Activated naive CD4-positive, alpha-beta T cell treated with anti-CD3 and anti-CD28 coated beads, Interleukin-2, amount 50 U/mL, for 72 hours (primary cell): Measurements from ENCODE around the gene DNAJC18. TPM values are rescaled to one million over a fixed set of nuclear protein-coding genes. Genes with fewer than 3 reads are reported as not detected.

ENCODE experiments used
- ATAC-seq, 2 donors: fragments of 150-1000 bp; cut with Tn5 transposase; 2 replicates each; pipeline ENCODE4 v1.10.0; 2021; ENCODE audit warnings: mild to moderate bottlenecking in 2 of 2, moderate library complexity in 2 of 2
- DNase-seq, 2 donors: peaks; one replicate each; pipeline ENCODE4 v3.0.0; 2021 to 2022; ENCODE audit warnings: low spot score in 2 of 2
- H3K27ac Mint-ChIP-seq, 2 donors: one replicate each; pipeline ENCODE4 v1.8.0; 2022; ENCODE audit warnings: mild to moderate bottlenecking in 2 of 2, mixed read lengths in 2 of 2
- H3K36me3 Mint-ChIP-seq, 2 donors: one replicate each; pipeline ENCODE4 v1.8.0; 2022; ENCODE audit warnings: mixed read lengths in 2 of 2
- H3K9me3 Mint-ChIP-seq, 2 donors: one replicate each; pipeline ENCODE4 v1.8.0; 2022; ENCODE audit warnings: mixed read lengths in 2 of 2
- total RNA-seq, 2 donors: library from RNA; stranded (reverse); gene quantifications; one replicate each; pipeline ENCODE4 v1.2.3, GENCODE V29; 2022

DNAJC18 gene
- total RNA-seq, 2 donors from 2014 or later: 13.5 to 47.3 TPM

GRCh38 chr5:139378101-139378825 is 61.1 kb downstream of the DNAJC18 start:
- ATAC-seq (no peak), DNase-seq (no peak)
- H3K9me3 Mint-ChIP-seq: no peaks in the 10 kb centered on the region
- H3K36me3 Mint-ChIP-seq: no peaks in the 10 kb centered on the region
- H3K27ac Mint-ChIP-seq: no peak overlapping the region

DNA sequence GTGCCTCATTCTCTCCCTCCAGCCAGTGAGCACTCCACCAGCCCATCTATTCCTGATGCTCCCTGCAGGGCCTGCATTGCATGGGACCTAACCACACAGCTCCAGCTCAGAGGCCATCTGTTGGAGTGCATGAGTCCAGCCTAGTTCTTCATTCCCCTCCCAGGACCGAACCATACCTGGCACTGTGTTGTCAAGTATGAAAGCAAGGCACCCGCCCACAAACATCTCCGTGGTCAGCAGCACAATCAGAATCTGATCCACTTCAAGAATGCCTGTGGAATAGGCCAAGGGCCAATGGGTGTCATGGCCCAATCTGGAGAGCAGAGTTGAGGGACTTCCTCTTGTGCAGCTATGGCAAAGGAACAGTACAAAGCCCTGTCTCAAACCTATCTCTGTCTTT is 62.1 kb downstream of the DNAJC18 start:
- H3K9me3 Mint-ChIP-seq: no peaks in the 10 kb centered on the region
- no peak overlapping the region for H3K27ac Mint-ChIP-seq
- ATAC-seq (no peak), DNase-seq (no peak)
- no peaks in the 10 kb centered on the region for H3K36me3 Mint-ChIP-seq

- no peaks in the 10 kb centered on the region for H3K36me3 Mint-ChIP-seq
- H3K9me3 Mint-ChIP-seq: no peaks in the 10 kb centered on the region
- DNase-seq (no peak), ATAC-seq (no peak)
- H3K27ac Mint-ChIP-seq: peak overlapping the region in 1 of 2 donors; percentile 23
Observed at GRCh38 chr5:139376364-139376763, 63.0 kb downstream of the DNAJC18 start.

GRCh38 chr5:139374909-139375308 is 64.4 kb downstream of the DNAJC18 start:
- Mint-ChIP-seq H3K36me3 (no peaks in the 10 kb centered on the region), H3K27ac (no peak overlapping the region), H3K9me3 (no peaks in the 10 kb centered on the region)
- DNase-seq: no peak
- ATAC-seq: no peak

GRCh38 chr5:139371482-139372435 is 67.6 kb downstream of the DNAJC18 start:
- DNase-seq: no peak
- Mint-ChIP-seq H3K9me3 (no peaks in the 10 kb centered on the region), H3K36me3 (no peaks in the 10 kb centered on the region), H3K27ac (no peak overlapping the region)
- peak in 1 of 2 donors; percentile 24 for ATAC-seq

GRCh38 chr5:139369181-139369580 is 70.1 kb downstream of the DNAJC18 start:
- DNase-seq: no peak
- Mint-ChIP-seq H3K36me3 (peaks cover 0 to 5% of the 10 kb centered on the region in 2 donors), H3K27ac (no peak overlapping the region), H3K9me3 (no peaks in the 10 kb centered on the region)
- ATAC-seq: no peak

- Mint-ChIP-seq H3K27ac (no peak overlapping the region), H3K9me3 (no peaks in the 10 kb centered on the region), H3K36me3 (peaks cover 0 to 11% of the 10 kb centered on the region in 2 donors)
- ATAC-seq: no peak
- no peak for DNase-seq
Observed at GRCh38 chr5:139368613-139369012, 70.7 kb downstream of the DNAJC18 start.

- DNase-seq (no peak), ATAC-seq (no peak)
- peaks cover 0 to 19% of the 10 kb centered on the region in 2 donors for H3K36me3 Mint-ChIP-seq
- H3K9me3 Mint-ChIP-seq: no peaks in the 10 kb centered on the region
- no peak overlapping the region for H3K27ac Mint-ChIP-seq
Observed at GRCh38 chr5:139364466-139364865, 74.9 kb downstream of the DNAJC18 start.

DNA sequence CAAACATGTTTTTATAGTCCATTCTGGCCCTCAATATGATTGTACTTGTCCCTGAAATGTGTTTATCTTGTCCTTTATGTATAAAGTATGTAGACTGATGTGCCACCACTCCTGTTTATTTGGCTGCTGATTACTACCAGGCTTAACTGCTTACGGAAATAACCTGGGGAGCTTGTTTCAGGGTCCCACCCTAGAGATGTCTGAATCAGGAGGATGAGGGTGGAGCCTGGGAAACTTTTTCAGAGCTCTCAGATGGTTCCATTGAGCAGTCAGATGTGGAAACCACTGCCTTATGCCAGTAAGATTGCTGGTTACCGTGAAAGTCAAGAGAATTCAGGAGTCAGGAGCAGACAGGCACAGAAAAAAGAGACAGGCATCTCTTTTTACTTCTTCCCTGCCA is 75.4 kb downstream of the DNAJC18 start:
- Mint-ChIP-seq H3K27ac (no peak overlapping the region), H3K9me3 (no peaks in the 10 kb centered on the region), H3K36me3 (peaks cover 0 to 19% of the 10 kb centered on the region in 2 donors)
- ATAC-seq: no peak
- DNase-seq: no peak

GRCh38 chr5:139361835-139362429 is 77.4 kb downstream of the DNAJC18 start:
- DNase-seq: no peak
- peaks cover 0 to 19% of the 10 kb centered on the region in 2 donors for H3K36me3 Mint-ChIP-seq
- no peaks in the 10 kb centered on the region for H3K9me3 Mint-ChIP-seq
- peak overlapping the region in 1 of 2 donors; percentile 40 for H3K27ac Mint-ChIP-seq
- no peak for ATAC-seq

DNA sequence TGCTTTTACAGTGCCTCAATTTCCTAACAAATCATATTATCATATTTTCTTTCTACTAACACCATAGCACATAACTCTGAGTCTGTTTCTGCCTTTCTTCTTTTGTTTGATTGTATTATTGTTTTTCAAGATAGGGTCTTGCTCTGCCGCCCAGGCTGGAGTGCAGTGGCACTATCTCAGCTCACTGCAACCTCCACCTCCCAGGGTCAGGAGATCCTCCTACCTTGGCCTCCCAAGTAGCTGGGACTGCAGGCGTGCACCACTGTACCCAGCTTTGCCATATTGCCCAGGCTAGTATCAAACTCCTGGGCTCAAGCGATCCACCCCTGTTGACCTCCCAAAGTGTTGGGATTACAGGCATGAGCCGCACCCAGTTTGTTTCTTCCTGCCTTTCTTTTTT is 78.9 kb downstream of the DNAJC18 start:
- Mint-ChIP-seq H3K9me3 (no peaks in the 10 kb centered on the region), H3K36me3 (peaks cover 0 to 19% of the 10 kb centered on the region in 2 donors), H3K27ac (no peak overlapping the region)
- ATAC-seq: no peak
- DNase-seq: no peak

Other genes with a start within 250 kb of the DNAJC18 start
- gene SIL1, start 241.2 kb downstream of the DNAJC18 start, total RNA-seq: 10 to 100 TPM; 29.7 to 31.4 TPM
- 100 to 1,000 TPM; 160 to 182 TPM for gene MATR3, start 145.8 kb downstream of the DNAJC18 start, total RNA-seq
- 100 to 1,000 TPM in 1 of 2 donors, 10 to 100 TPM in 1; 85.7 to 111 TPM for gene PAIP2, start 97.7 kb downstream of the DNAJC18 start, total RNA-seq
- 1 to 10 TPM in 1 of 2 donors, under 1 TPM in 1; 0.25 to 2.3 TPM for gene SLC23A1, start 56.2 kb downstream of the DNAJC18 start, total RNA-seq
- gene MZB1, start 49.6 kb downstream of the DNAJC18 start, total RNA-seq: 10 to 100 TPM; 14.2 to 24.1 TPM
- 1 to 10 TPM; 3.3 to 4.3 TPM for gene PROB1, start 44.4 kb downstream of the DNAJC18 start, total RNA-seq
- 1 to 10 TPM; 6.8 to 8.9 TPM for gene SPATA24, start 35.4 kb downstream of the DNAJC18 start, total RNA-seq
- 1 to 10 TPM in 1 of 2 donors, not detected in 1; 1.9 TPM for gene ECSCR, start 23.2 kb upstream of the DNAJC18 start, total RNA-seq
- under 1 TPM; 0.11 to 0.53 TPM for gene SMIM33, start 31.5 kb upstream of the DNAJC18 start, total RNA-seq
- gene STING1, start 43.2 kb upstream of the DNAJC18 start, total RNA-seq: 100 to 1,000 TPM; 128 to 254 TPM
- 100 to 1,000 TPM; 232 to 249 TPM for gene UBE2D2, start 121.8 kb upstream of the DNAJC18 start, total RNA-seq
- gene CXXC5, start 208.8 kb upstream of the DNAJC18 start, total RNA-seq: 1 to 10 TPM; 1.8 to 3.5 TPM